IMR-90 (cell line): ENCODE measurements around the gene VEZT. TPM values are rescaled to one million over a fixed set of nuclear protein-coding genes. Genes with fewer than 3 reads are reported as not detected.

Experiments used
- ATAC-seq: fragments of 200-7000 bp; cut with Tn5 transposase; 2 replicates; pipeline ENCODE4 v1.9.1; 2020; ENCODE audit warnings: low read depth, mild to moderate bottlenecking, moderate library complexity
- BruUV-seq: library from RNA; stranded (reverse); fragments of 400-500 nt; replicated peaks from 2 replicates; lab custom pipeline; 2021; lab: Mats Ljungman, UMichigan
- CTCF ChIA-PET: fragments of 300-600 bp; formaldehyde crosslinking; extraction: SDS; loops from one replicate; lab custom pipeline; 2021; ENCODE audit warnings: antibody characterized with exemption; lab: Yijun Ruan, JAX
- POLR2A ChIA-PET: fragments of 300-600 bp; sonication (Branson Sonifier 250); formaldehyde crosslinking; loops from one replicate; lab custom pipeline; 2022; ENCODE audit warnings: antibody characterized with exemption; ENCODE audit not compliant: unreplicated experiment; lab: Charles Lee
- DNase-seq: peaks from one replicate; pipeline ENCODE4 v3.0.0; 2013
- H2AFZ ChIP-seq: replicated peaks from 2 replicates; pipeline ENCODE3; 2013; ENCODE audit warnings: low read length, mild to moderate bottlenecking; ENCODE audit not compliant: poor library complexity
- H2AK5ac ChIP-seq: 2 replicates; pipeline ENCODE4 v1.6.1; 2013; ENCODE audit warnings: low read depth, low read length, inconsistent platforms
- H2AK9ac ChIP-seq: replicated peaks from 2 replicates; pipeline ENCODE3; 2013; ENCODE audit warnings: mild to moderate bottlenecking, low read depth, low read length, moderate library complexity; ENCODE audit not compliant: poor library complexity
- H2BK120ac ChIP-seq: 2 replicates; pipeline ENCODE4 v1.6.1; 2013; ENCODE audit warnings: low read depth, low read length, inconsistent platforms
- H2BK15ac ChIP-seq: 3 replicates; pipeline ENCODE4 v1.6.1; 2013; ENCODE audit warnings: low read depth, low read length, inconsistent platforms
- H2BK20ac ChIP-seq: 2 replicates; pipeline ENCODE4 v1.6.1; 2013; ENCODE audit warnings: low read depth, mild to moderate bottlenecking, inconsistent platforms, low read length, moderate library complexity
- H2BK5ac ChIP-seq: 2 replicates; pipeline ENCODE4 v1.6.1; 2013; ENCODE audit warnings: mild to moderate bottlenecking, low read depth, low read length, inconsistent platforms; ENCODE audit not compliant: poor library complexity, severe bottlenecking
- H3K14ac ChIP-seq: replicated peaks from 2 replicates; pipeline ENCODE4 v1.6.1; 2013; ENCODE audit warnings: low read depth, low read length, inconsistent platforms
- H3K18ac ChIP-seq: 2 replicates; pipeline ENCODE4 v1.6.1; 2013; ENCODE audit warnings: low read depth, low read length, control low read depth
- H3K23ac ChIP-seq: 2 replicates; pipeline ENCODE4 v1.6.1; 2013; ENCODE audit warnings: low read depth, low read length, inconsistent platforms
- H3K27ac ChIP-seq: 2 replicates; pipeline ENCODE4 v1.5.1; 2013; ENCODE audit warnings: mild to moderate bottlenecking, control low read depth, low read length; ENCODE audit not compliant: insufficient read depth
- H3K27me3 ChIP-seq: 2 replicates; pipeline ENCODE4 v1.6.1; 2013; ENCODE audit warnings: low read length; ENCODE audit not compliant: control insufficient read depth, insufficient read depth
- H3K36me3 ChIP-seq: 2 replicates; pipeline ENCODE4 v1.6.1; 2013; ENCODE audit warnings: low read length, mixed read lengths; ENCODE audit not compliant: control insufficient read depth, insufficient read depth
- H3K4ac ChIP-seq: 2 replicates; pipeline ENCODE4 v1.6.1; 2013; ENCODE audit warnings: low read depth, low read length, inconsistent platforms
- H3K4me1 ChIP-seq: 2 replicates; pipeline ENCODE4 v1.6.1; 2013; ENCODE audit warnings: low read length, mixed read lengths; ENCODE audit not compliant: control insufficient read depth, insufficient read depth
- H3K4me2 ChIP-seq: 2 replicates; pipeline ENCODE4 v1.6.1; 2013; ENCODE audit warnings: low read depth, mild to moderate bottlenecking, control low read depth, low read length, moderate library complexity
- H3K4me3 ChIP-seq: 2 replicates; pipeline ENCODE4 v1.5.1; 2013; ENCODE audit warnings: low read depth, mild to moderate bottlenecking, control low read depth, low read length, moderate library complexity; ENCODE audit not compliant: insufficient read depth
- H3K56ac ChIP-seq: 2 replicates; pipeline ENCODE4 v1.6.1; 2013; ENCODE audit warnings: low read length, inconsistent platforms; ENCODE audit not compliant: insufficient read depth; ENCODE audit errors: extremely low read depth
- H3K79me1 ChIP-seq, 2 experiments: 2 replicates each; pipeline ENCODE4 v1.6.1; 2013; ENCODE audit warnings: low read length in 2 of 2, inconsistent platforms in 1 of 2, low read depth in 1 of 2
- H3K9ac ChIP-seq: 2 replicates; pipeline ENCODE4 v1.6.1; 2013; ENCODE audit warnings: low read depth, low read length, control low read depth
- H3K9me1 ChIP-seq: 2 replicates; pipeline ENCODE4 v1.6.1; 2013; ENCODE audit warnings: low read length, inconsistent platforms; ENCODE audit not compliant: insufficient read depth
- H3K9me3 ChIP-seq: 2 replicates; pipeline ENCODE4 v1.6.1; 2013; ENCODE audit warnings: low read length; ENCODE audit not compliant: control insufficient read depth, insufficient read depth
- H4K20me1 ChIP-seq: 2 replicates; pipeline ENCODE4 v1.6.1; 2013; ENCODE audit warnings: low read length, inconsistent platforms; ENCODE audit not compliant: insufficient read depth
- H4K5ac ChIP-seq: 2 replicates; pipeline ENCODE4 v1.6.1; 2013; ENCODE audit warnings: mild to moderate bottlenecking, low read depth, low read length, control low read depth
- H4K8ac ChIP-seq, 2 experiments: 2 replicates each; pipeline ENCODE4 v1.6.1; 2013; ENCODE audit warnings: low read depth in 2 of 2, low read length in 2 of 2, control low read depth in 1 of 2, inconsistent platforms in 1 of 2
- H4K91ac ChIP-seq: 2 replicates; pipeline ENCODE4 v1.6.1; 2013; ENCODE audit warnings: low read depth, low read length, inconsistent platforms; ENCODE audit not compliant: insufficient read depth
- BHLHE40 ChIP-seq: fragments of 150-350 bp; IDR thresholded peaks from 2 replicates; pipeline ENCODE4 v1.6.1; 2016; ENCODE audit warnings: mild to moderate bottlenecking, low read depth, low read length
- CTCF ChIP-seq: conservative IDR thresholded peaks from 2 replicates; pipeline ENCODE4 v1.5.1; 2012; ENCODE audit warnings: mild to moderate bottlenecking, low read depth, low read length, improper control_type of control experiment
- MAFK ChIP-seq: IDR thresholded peaks from 2 replicates; pipeline ENCODE4 v1.6.1; 2012; ENCODE audit warnings: low read depth, low read length, improper control_type of control experiment
- RCOR1 ChIP-seq: IDR thresholded peaks from 2 replicates; pipeline ENCODE4 v1.6.1; 2012; ENCODE audit warnings: mild to moderate bottlenecking, low read length, improper control_type of control experiment; ENCODE audit not compliant: insufficient replicate concordance
- RFX5 ChIP-seq: IDR thresholded peaks from 2 replicates; pipeline ENCODE4 v1.8.0; 2012; ENCODE audit warnings: low read depth, mild to moderate bottlenecking, low read length, moderate library complexity
- USF2 ChIP-seq: fragments of 150-350 bp; IDR thresholded peaks from 2 replicates; pipeline ENCODE4 v1.6.1; 2017; ENCODE audit warnings: mild to moderate bottlenecking, antibody characterized with exemption, low read length, low read depth
- WGBS, 2 experiments: methylation state at CpG; one replicate each; pipeline versions ENCODE4 v1.1.5 to v1.1.7; 2013; ENCODE audit warnings: missing lambda C conversion rate in 2 of 2; ENCODE audit not compliant: insufficient read length in 1 of 2; ENCODE audit errors: extremely low coverage in 2 of 2; 5-methylcytosine and 5-hydroxymethylcytosine counted together
- dilution Hi-C: fragments of 300-500 bp; cut with HindIII; formaldehyde crosslinking; loops from one replicate; pipeline ENCODE4 v1.14.3; 2018; ENCODE audit warnings: low sequenced_read_pairs; ENCODE audit not compliant: unreplicated experiment
- in situ Hi-C: fragments of 300-500 bp; cut with MboI; formaldehyde crosslinking; loops from 3 replicates; pipeline ENCODE4 v1.14.3; 2019; ENCODE audit warnings: low sequenced_read_pairs, inconsistent platforms, mixed read lengths
- intact Hi-C: fragments of 100-400 bp; cut with micrococcal nuclease; formaldehyde crosslinking; loops from 2 replicates; pipeline ENCODE4 v1.10.0; 2022
- polyA plus RNA-seq, 3 experiments: library from polyadenylated mRNA; depleted of rRNA; stranded (reverse); fragments of >200 nt; gene quantifications; 2 replicates each; pipeline ENCODE4 v1.2.3, GENCODE V29; 2012; ENCODE audit warnings: low replicate concordance in 1 of 3
- total RNA-seq: library from RNA; depleted of rRNA; stranded (reverse); fragments of >200 nt; gene quantifications from 2 replicates; pipeline ENCODE4 v1.2.3, GENCODE V29; 2012

VEZT gene
- total and polyA plus RNA-seq, 2 of the 4 experiments (the other 2 are of a cell fraction): 54.5 to 90.2 TPM

- CTCF ChIA-PET: no interaction called here
Observed at GRCh38 chr12:95312656-95313055, 95.0 kb downstream of the VEZT start.

More at GRCh38 chr12:95312656-95313055, 95.0 kb downstream of the VEZT start:
- no TSS peak for BruUV-seq
- Histone ChIP-seq H3K14ac (no peak overlapping the region), H2BK20ac (no peak overlapping the region), H4K5ac (no peak overlapping the region), H2AK5ac (no peak overlapping the region), H3K4me1 (peaks cover 7% of the 10 kb centered on the region), H2AK9ac (no peak overlapping the region), H3K4me2 (no peak overlapping the region), H3K18ac (no peak overlapping the region), H2AFZ (no peak overlapping the region), H3K56ac (no peak overlapping the region), H3K23ac (no peak overlapping the region), H2BK15ac (no peak overlapping the region), H3K4me3 (no peak overlapping the region), H3K9me3 (no peaks in the 10 kb centered on the region), H3K79me1 (no peaks in the 10 kb centered on the region), H4K91ac (no peak overlapping the region), H3K27ac (no peak overlapping the region), H3K36me3 (peaks cover 4% of the 10 kb centered on the region), H3K9ac (no peak overlapping the region), H3K4ac (no peak overlapping the region), H2BK5ac (no peak overlapping the region), H3K27me3 (no peaks in the 10 kb centered on the region), H4K20me1 (no peaks in the 10 kb centered on the region), H3K9me1 (no peaks in the 10 kb centered on the region), H2BK120ac (no peak overlapping the region), H4K8ac (no peak overlapping the region)
- intact Hi-C loops: no loop called here
- ATAC-seq: no peak
- POLR2A ChIA-PET: no interaction called here
- TF ChIP-seq USF2: no peak
- no peak for TF ChIP-seq CTCF
- no peak for TF ChIP-seq MAFK
- no peak for TF ChIP-seq BHLHE40
- no peak for TF ChIP-seq RFX5
- no peak for TF ChIP-seq RCOR1
- no peak for DNase-seq
- in situ Hi-C loops: no loop called here
- WGBS, 2 experiments: no CpG with 5 or more reads among the region's 1 CpG
- dilution Hi-C loops: no loop called here
